ENCODE data around the gene USP15.
"Not testable (repeated sequence)": the region's sequence is repeated elsewhere in the genome, so short reads cannot be mapped to it uniquely, and the experiment has no call there.

Gene USP15

DNA sequence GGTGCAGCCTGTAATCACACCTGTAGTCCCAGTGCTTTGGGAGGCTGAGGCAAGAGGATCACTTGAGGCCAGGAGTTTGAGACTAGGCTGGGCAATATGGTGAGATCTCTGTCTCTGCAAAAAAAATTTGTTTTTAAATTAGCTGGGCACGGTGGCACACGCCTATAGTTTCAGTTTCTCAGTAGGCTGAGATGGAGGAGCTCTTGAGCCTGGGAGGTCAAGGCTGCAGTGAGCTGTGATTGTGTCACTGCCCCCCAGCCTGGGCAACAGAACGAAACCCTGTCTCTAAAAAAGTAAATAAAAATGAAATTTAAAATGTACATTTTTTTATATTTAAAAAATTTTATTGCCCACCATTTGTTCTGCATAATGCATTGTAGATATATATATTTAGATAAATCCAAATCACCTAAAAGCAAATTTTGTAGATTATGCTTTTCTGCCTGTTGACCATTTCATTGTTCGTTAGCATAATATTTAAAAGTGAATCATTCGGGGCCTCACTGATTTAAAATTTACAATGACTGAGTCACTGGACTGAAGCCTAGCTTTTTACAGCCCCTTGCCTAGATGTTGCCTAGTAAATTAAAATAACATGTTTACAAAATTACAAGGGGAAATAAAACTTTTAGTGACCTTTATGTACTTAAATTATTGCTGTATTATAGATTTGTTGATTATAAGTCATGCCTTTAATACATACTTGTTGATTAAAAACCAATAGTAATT lies 87.9 kb downstream of the USP15 start:
- Histone ChIP-seq H3K9me3 (no peaks in the 10 kb centered on the region; the same call in 1 of the 2 replicates), H3K4me3 (ENCODE audit: low read depth, low read length) (no peak overlapping the region), H3K4me1 (no peaks in the 10 kb centered on the region; the same call in 1 of the 2 replicates), H3K36me3 (peaks cover 5% of the 10 kb centered on the region), H3K27me3 (no peaks in the 10 kb centered on the region)
- DNase-seq = no peak
- TF ChIP-seq, protein P1, sequence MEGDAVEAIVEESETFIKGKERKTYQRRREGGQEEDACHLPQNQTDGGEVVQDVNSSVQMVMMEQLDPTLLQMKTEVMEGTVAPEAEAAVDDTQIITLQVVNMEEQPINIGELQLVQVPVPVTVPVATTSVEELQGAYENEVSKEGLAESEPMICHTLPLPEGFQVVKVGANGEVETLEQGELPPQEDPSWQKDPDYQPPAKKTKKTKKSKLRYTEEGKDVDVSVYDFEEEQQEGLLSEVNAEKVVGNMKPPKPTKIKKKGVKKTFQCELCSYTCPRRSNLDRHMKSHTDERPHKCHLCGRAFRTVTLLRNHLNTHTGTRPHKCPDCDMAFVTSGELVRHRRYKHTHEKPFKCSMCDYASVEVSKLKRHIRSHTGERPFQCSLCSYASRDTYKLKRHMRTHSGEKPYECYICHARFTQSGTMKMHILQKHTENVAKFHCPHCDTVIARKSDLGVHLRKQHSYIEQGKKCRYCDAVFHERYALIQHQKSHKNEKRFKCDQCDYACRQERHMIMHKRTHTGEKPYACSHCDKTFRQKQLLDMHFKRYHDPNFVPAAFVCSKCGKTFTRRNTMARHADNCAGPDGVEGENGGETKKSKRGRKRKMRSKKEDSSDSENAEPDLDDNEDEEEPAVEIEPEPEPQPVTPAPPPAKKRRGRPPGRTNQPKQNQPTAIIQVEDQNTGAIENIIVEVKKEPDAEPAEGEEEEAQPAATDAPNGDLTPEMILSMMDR (IDR thresholded peaks at IDR 0.05; ENCODE audit: low read depth, low read length) = no peak

DNA sequence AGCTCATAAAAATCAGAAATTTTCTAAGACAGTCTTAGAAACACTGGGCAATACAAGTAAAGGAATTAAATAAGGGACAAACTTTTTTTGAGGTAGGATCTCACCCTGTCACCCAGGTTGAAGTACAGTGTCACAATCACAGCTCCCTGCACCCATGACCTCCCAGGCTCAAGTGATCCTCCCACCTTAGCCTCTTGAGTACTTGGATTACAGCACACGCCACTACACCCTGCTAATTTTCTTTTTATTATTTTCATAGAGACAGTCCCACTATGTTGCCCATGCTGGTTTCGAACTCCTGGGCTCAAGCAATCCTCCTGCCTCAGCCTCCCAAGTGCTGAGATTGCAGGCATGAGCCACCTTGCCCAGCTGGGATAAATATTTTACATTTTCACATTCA lies 90.3 kb downstream of the USP15 start:
- no peak for DNase-seq
- no peaks in the 10 kb centered on the region for H3K36me3 ChIP-seq
- H3K4me1 ChIP-seq = no peaks in the 10 kb centered on the region; the same call in 1 of the 2 replicates
- TF ChIP-seq, protein P1 (IDR thresholded peaks at IDR 0.05; ENCODE audit: low read depth, low read length) = no peak
- H3K27me3 ChIP-seq = no peaks in the 10 kb centered on the region
- no peak overlapping the region for H3K4me3 ChIP-seq (ENCODE audit: low read depth, low read length)
- H3K9me3 ChIP-seq = no peaks in the 10 kb centered on the region

DNA sequence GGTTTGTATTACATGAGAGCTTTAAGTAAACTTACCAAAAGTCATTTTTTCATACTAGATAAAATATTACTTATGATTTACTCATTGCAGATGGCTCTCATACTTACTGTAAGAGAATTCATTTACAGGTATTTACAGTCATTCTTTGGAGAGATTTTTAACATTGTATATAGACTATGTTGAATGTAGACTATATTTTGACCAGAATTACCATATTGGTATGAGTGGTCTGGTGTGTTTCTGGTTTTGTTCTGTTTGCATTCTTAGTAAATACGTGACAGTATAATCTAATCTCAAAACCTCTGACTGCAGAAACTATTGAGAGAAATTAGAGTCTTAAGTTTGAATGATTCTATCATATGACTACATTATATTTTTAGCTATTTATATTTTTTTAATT lies 91.1 kb downstream of the USP15 start:
- no peaks in the 10 kb centered on the region for H3K27me3 ChIP-seq
- no peak for DNase-seq

DNA sequence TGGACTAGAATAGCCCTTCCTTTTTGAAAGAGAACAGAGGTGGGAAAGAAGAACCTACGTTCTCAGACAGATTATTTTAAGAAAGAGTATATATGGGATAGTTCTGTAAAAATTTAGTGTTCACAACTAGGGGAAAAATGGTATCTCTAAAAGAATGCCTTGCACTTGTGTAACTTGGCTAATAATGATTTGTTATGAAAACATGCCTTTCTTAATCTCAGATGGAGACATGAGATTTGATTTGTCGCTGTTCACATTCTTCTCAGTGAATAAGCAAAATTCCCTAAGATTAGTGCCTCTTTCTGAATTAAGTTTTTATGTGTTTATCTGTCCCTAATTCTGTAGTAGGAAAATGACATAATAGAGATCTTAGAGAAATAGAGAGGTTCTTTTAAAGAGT lies 100.8 kb downstream of the USP15 start:
- no peaks in the 10 kb centered on the region; the same call in 1 of the 2 replicates for H3K4me1 ChIP-seq
- no peaks in the 10 kb centered on the region for H3K9me3 ChIP-seq
- no peaks in the 10 kb centered on the region for H3K27me3 ChIP-seq
- no peak for DNase-seq
- peaks cover 4% of the 10 kb centered on the region for H3K36me3 ChIP-seq
- no peak overlapping the region for H3K4me3 ChIP-seq (ENCODE audit: low read depth, low read length)
- TF ChIP-seq, protein P1 (IDR thresholded peaks at IDR 0.05; ENCODE audit: low read depth, low read length) = no peak

More for the DNA sequence above, 91.1 kb downstream of the USP15 start:
- Histone ChIP-seq H3K4me1 (no peaks in the 10 kb centered on the region; the same call in 1 of the 2 replicates), H3K4me3 (ENCODE audit: low read depth, low read length) (no peak overlapping the region), H3K36me3 (no peaks in the 10 kb centered on the region), H3K9me3 (no peaks in the 10 kb centered on the region)
- TF ChIP-seq, protein P1 (IDR thresholded peaks at IDR 0.05; ENCODE audit: low read depth, low read length) = no peak

DNA sequence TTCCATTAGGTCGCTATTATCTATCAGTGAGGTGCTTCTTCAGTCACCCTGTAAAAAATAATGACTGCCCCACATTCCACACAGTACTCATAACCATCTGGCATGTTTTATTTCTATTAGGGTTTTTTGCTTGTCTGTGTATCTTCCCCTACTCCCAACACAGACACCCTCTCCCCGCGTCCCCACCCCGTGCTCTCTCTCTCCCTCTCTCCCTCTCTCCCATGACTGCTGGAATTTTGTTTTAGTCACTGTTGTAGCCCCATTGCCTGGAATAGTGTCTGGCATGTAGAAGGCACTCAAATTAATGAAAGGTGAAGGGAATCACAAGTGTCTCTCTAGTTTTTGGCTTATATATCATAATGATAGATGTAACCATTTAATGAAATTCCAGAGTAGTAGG lies 103.3 kb downstream of the USP15 start:
- no peak overlapping the region for H3K4me3 ChIP-seq (ENCODE audit: low read depth, low read length)

DNA sequence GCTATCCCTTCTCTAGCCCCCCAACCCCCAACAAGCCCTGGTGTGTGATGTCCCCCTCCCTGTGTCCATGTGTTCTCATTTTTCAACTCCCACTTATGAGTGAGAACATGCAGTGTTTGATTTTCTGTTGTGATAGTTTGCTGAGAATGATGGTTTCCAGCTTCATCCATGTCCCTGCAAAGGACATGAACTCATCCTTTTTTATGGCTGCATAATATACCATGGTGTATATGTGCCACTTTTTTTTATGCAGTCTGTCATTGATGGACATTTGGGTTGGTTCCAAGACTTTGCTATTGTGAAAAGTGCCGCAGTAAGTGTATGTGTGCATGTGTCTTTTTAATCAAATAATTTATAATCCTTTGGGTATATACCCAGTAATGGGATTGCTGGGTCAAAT lies 104.5 kb downstream of the USP15 start:
- DNase-seq; H3K4me1 ChIP-seq; H3K36me3 ChIP-seq; H3K4me3 ChIP-seq (ENCODE audit: low read depth, low read length); H3K9me3 ChIP-seq; H3K27me3 ChIP-seq: not testable (repeated sequence)

More for the DNA sequence above, 103.3 kb downstream of the USP15 start:
- no peaks in the 10 kb centered on the region; the same call in 1 of the 2 replicates for H3K36me3 ChIP-seq
- no peaks in the 10 kb centered on the region for H3K9me3 ChIP-seq
- no peak for DNase-seq
- no peaks in the 10 kb centered on the region for H3K27me3 ChIP-seq
- no peaks in the 10 kb centered on the region; the same call in 1 of the 2 replicates for H3K4me1 ChIP-seq
- TF ChIP-seq, protein P1 (IDR thresholded peaks at IDR 0.05; ENCODE audit: low read depth, low read length) = no peak

DNA sequence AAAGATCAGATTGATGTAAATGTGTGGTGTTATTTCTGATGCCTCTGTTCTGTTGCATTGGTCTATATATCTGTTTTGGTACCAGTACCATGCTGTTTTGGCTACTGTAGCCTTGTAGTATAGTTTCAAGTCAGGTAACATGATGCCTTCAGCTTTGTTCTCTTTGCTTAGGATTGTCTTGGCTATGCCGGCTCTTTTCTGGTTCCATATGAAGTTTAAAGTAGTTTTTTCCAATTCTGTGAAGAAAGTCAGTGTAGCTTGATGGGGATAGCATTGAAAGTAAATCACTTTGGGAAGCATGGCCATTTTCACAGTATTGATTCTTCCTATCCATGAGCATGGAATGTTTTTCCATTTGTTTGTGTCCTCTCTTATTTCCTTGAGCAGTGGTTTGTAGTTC lies 105.6 kb downstream of the USP15 start:
- H3K9me3 ChIP-seq; H3K4me1 ChIP-seq; DNase-seq; H3K27me3 ChIP-seq; H3K36me3 ChIP-seq; H3K4me3 ChIP-seq (ENCODE audit: low read depth, low read length): not testable (repeated sequence)

DNA sequence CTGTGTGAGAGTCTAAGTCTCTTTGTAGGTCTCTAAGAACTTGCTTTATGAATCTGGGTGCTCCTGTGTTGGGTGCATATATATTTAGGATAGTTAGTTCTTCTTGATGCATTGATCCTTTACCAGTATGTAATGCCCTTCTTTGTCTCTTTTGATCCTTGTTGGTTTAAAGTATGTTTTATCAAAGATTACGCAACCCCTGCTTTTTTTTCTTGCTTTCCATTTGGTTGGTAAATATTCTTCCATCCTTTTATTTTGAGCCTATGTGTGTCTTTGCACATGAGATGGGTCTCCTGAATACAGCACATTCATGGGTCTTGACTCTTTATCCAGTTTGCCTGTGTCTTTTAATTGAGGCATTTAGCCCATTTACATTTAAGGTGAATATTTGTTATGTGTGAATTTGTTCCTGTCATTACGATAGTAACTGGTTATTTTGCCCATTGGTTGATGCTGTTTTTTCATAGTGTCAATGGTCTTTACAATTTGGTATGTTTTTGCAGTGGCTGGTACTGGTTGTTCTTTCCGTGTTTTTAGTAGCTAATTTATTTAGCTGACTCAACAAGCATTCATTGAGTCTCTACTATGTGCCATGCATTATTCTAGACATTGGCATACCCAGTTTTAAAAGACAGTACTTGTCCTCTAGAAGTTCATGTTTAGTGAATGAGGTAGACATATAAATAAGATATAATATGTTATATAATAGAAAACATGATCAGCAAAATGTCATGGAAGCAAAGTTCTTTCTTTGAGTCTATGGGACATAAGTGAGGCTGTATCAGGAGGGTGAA lies 108.4 kb downstream of the USP15 start:
- not testable (repeated sequence) for H3K4me3 ChIP-seq (ENCODE audit: low read depth, low read length); H3K27me3 ChIP-seq; H3K4me1 ChIP-seq; DNase-seq; H3K36me3 ChIP-seq; H3K9me3 ChIP-seq

Measured in BE2C (cell line).